ENCODE data around the gene ANKRD53. TPM values are rescaled to one million over a fixed set of nuclear protein-coding genes. Genes with fewer than 3 reads are reported as not detected.
"Not testable (repeated sequence)": the region's sequence is repeated elsewhere in the genome, so short reads cannot be mapped to it uniquely, and the experiment has no call there.

Gene ANKRD53
- total and polyA plus RNA-seq, 2 donors (not counting 3 experiments of a cell fraction or from before 2014, with no cell fraction given): 1.3 to 1.4 TPM

DNA sequence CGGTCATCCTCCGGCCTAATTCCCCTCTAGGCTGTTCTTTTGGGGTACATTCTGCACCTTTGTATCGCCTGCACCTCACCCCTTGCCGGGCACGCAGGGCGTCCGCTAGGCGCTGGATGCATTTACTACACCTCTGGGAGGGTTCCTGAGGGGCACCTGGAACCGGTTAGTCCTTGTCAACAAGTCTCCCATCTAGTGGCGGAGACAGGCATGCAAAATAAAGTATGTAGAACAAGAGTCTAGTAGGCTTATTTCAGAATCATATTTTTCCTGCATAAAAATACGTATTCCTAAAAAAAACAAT is 16.9 kb downstream of the ANKRD53 start:
- intact Hi-C loops (cut with micrococcal nuclease): loop anchor here (1.0 to 2.0 kb wide), 3 partner anchors 11 to 31 kb away; no protein-coding TSS in a partner anchor
- peak overlapping the region; percentile 17 for H3K9ac ChIP-seq (replicated peaks; ENCODE audit: extremely low read depth, insufficient read depth, low read length)
- no TSS peak for BruUV-seq (replicated peaks)
- peaks cover 20% of the 10 kb centered on the region for H3K4me1 ChIP-seq (ENCODE audit: control insufficient read depth, extremely low read depth, insufficient read depth, low read length)
- DNase-seq (ENCODE audit: low read depth, low spot score): peak; percentile 30
- POLR2A ChIA-PET: no interaction called here
- H3K27ac ChIP-seq (ENCODE audit: insufficient read depth, low read depth, low read length): no peak overlapping the region
- peak overlapping the region; percentile 95 for H2AFZ ChIP-seq (ENCODE audit: low read depth, low read length)
- dilution Hi-C loops (cut with MboI; ENCODE audit: extremely low pct_ligation_motif_present, low sequenced_read_pairs): no loop called here
- no peak for FAIRE-seq
- peaks cover 19% of the 10 kb centered on the region for H3K79me2 ChIP-seq (ENCODE audit: control insufficient read depth, insufficient read depth, low read length)
- H3K9me3 ChIP-seq (replicated peaks; ENCODE audit: control insufficient read depth, insufficient read depth, low read length): no peaks in the 10 kb centered on the region
- CTCF ChIA-PET: no interaction called here
- peaks cover 0 to 5% of the 10 kb centered on the region in 2 experiments for H3K36me3 ChIP-seq (ENCODE audit: control insufficient read depth in 2 of 2, extremely low read depth in 1 of 2, insufficient read depth in 2 of 2, low read length in 2 of 2)
- H4K20me1 ChIP-seq (replicated peaks; ENCODE audit: control insufficient read depth, extremely low read depth, insufficient read depth, low read length): no peaks in the 10 kb centered on the region
- TF ChIP-seq, protein P1, sequence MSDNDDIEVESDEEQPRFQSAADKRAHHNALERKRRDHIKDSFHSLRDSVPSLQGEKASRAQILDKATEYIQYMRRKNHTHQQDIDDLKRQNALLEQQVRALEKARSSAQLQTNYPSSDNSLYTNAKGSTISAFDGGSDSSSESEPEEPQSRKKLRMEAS (IDR thresholded peaks at IDR 0.05; ENCODE audit: insufficient read depth, insufficient read length): no peak
- TF ChIP-seq, protein P2, sequence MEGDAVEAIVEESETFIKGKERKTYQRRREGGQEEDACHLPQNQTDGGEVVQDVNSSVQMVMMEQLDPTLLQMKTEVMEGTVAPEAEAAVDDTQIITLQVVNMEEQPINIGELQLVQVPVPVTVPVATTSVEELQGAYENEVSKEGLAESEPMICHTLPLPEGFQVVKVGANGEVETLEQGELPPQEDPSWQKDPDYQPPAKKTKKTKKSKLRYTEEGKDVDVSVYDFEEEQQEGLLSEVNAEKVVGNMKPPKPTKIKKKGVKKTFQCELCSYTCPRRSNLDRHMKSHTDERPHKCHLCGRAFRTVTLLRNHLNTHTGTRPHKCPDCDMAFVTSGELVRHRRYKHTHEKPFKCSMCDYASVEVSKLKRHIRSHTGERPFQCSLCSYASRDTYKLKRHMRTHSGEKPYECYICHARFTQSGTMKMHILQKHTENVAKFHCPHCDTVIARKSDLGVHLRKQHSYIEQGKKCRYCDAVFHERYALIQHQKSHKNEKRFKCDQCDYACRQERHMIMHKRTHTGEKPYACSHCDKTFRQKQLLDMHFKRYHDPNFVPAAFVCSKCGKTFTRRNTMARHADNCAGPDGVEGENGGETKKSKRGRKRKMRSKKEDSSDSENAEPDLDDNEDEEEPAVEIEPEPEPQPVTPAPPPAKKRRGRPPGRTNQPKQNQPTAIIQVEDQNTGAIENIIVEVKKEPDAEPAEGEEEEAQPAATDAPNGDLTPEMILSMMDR (IDR thresholded peaks at IDR 0.05; ENCODE audit: extremely low read depth in 1 of 2, insufficient read depth in 1 of 2, low read depth in 1 of 2, low read length in 2 of 2): peak; percentile 8 to 35
- no peak for TF ChIP-seq EZH2 (IDR thresholded peaks at IDR 0.05; ENCODE audit: borderline replicate concordance, low read depth, low read length, severe bottlenecking)
- H3K9me1 ChIP-seq (replicated peaks; ENCODE audit: control insufficient read depth, extremely low read depth, insufficient read depth, low read length): no peaks in the 10 kb centered on the region
- H3K27me3 ChIP-seq (ENCODE audit: control insufficient read depth in 2 of 2, insufficient read depth in 2 of 2, low read length in 2 of 2): no peaks in the 10 kb centered on the region
- H3K4me3 ChIP-seq (replicated peaks in 1 of 3; ENCODE audit: insufficient read depth in 1 of 3, low read depth in 1 of 3, low read length in 3 of 3): peak overlapping the region; percentile 50 to 74 (median 60)
- H3K4me2 ChIP-seq (ENCODE audit: insufficient read depth, low read length): peak overlapping the region; percentile 96

DNA sequence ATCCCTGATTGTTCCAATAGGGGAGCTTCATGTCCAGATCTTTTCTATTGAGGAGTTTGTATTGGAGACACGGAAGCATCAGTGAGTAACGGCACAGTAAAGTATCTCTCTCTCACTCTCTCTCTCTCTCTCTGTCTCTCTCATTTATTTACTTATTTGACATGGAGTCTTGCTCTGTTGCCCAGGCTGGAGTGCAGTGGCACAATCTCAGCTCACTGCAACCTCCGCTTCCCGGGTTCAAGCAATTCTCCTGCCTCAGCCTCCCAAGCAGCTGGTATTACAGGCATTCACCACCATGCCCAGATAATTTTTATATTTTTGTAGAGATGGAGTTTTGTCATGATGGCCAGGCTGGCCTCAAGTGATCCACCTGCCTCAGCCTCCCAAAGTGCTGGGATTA is 20.5 kb downstream of the ANKRD53 start:
- H3K9me3 ChIP-seq (replicated peaks; ENCODE audit: control insufficient read depth, insufficient read depth, low read length); BruUV-seq (replicated peaks); DNase-seq (ENCODE audit: low read depth, low spot score); H3K27me3 ChIP-seq (ENCODE audit: control insufficient read depth in 2 of 2, insufficient read depth in 2 of 2, low read length in 2 of 2); intact Hi-C loops (cut with micrococcal nuclease); H3K79me2 ChIP-seq (ENCODE audit: control insufficient read depth, insufficient read depth, low read length); dilution Hi-C loops (cut with MboI; ENCODE audit: extremely low pct_ligation_motif_present, low sequenced_read_pairs); H3K27ac ChIP-seq (ENCODE audit: insufficient read depth, low read depth, low read length); H3K4me3 ChIP-seq (replicated peaks in 1 of 3; ENCODE audit: insufficient read depth in 1 of 3, low read depth in 1 of 3, low read length in 3 of 3); H3K36me3 ChIP-seq (ENCODE audit: control insufficient read depth in 2 of 2, extremely low read depth in 1 of 2, insufficient read depth in 2 of 2, low read length in 2 of 2); H3K4me2 ChIP-seq (ENCODE audit: insufficient read depth, low read length); H3K9ac ChIP-seq (replicated peaks; ENCODE audit: extremely low read depth, insufficient read depth, low read length); H3K9me1 ChIP-seq (replicated peaks; ENCODE audit: control insufficient read depth, extremely low read depth, insufficient read depth, low read length); FAIRE-seq; POLR2A ChIA-PET; H2AFZ ChIP-seq (ENCODE audit: low read depth, low read length); H4K20me1 ChIP-seq (replicated peaks; ENCODE audit: control insufficient read depth, extremely low read depth, insufficient read depth, low read length); H3K4me1 ChIP-seq (ENCODE audit: control insufficient read depth, extremely low read depth, insufficient read depth, low read length): not testable (repeated sequence)
- CTCF ChIA-PET: interaction anchor here (0.7 to 1.2 kb wide), 2 partner anchors 14 to 33 kb away, joined by 3 to 4 read pairs; no protein-coding TSS in a partner anchor

All from endothelial cell of umbilical vein (primary cell).